GM12872 (cell line): Measurements from ENCODE around the gene DOCK3.

ENCODE experiments used
- TF ChIP-seq, protein P1 (sequence below): IDR thresholded peaks from 3 replicates; pipeline ENCODE4 v1.5.1; 2011; ENCODE audit warnings: low read depth, mild to moderate bottlenecking, low read length, moderate library complexity; ENCODE audit not compliant: insufficient read depth

The DOCK3 gene

DNA sequence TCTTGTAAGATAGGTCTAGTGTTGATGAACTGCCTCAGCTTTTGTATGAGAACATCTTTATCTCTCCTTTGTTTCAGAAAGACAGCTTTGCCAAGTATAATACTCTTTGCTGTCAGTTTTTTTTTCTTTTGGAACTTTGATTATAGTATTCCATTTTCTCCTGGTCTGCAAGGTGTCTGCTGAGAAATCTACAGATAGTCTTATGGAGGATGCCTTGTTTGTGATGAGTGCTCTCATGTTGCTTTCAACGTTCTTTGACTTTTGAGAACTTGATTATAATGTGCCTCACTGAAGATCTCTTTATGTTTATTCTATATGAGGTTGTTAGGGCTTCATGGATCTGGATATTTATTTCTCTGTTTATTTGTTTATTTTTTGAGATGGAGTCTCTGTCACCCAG lies 60.3 kb downstream of the DOCK3 start:
- TF ChIP-seq, protein P1, sequence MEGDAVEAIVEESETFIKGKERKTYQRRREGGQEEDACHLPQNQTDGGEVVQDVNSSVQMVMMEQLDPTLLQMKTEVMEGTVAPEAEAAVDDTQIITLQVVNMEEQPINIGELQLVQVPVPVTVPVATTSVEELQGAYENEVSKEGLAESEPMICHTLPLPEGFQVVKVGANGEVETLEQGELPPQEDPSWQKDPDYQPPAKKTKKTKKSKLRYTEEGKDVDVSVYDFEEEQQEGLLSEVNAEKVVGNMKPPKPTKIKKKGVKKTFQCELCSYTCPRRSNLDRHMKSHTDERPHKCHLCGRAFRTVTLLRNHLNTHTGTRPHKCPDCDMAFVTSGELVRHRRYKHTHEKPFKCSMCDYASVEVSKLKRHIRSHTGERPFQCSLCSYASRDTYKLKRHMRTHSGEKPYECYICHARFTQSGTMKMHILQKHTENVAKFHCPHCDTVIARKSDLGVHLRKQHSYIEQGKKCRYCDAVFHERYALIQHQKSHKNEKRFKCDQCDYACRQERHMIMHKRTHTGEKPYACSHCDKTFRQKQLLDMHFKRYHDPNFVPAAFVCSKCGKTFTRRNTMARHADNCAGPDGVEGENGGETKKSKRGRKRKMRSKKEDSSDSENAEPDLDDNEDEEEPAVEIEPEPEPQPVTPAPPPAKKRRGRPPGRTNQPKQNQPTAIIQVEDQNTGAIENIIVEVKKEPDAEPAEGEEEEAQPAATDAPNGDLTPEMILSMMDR, result no peak

DNA sequence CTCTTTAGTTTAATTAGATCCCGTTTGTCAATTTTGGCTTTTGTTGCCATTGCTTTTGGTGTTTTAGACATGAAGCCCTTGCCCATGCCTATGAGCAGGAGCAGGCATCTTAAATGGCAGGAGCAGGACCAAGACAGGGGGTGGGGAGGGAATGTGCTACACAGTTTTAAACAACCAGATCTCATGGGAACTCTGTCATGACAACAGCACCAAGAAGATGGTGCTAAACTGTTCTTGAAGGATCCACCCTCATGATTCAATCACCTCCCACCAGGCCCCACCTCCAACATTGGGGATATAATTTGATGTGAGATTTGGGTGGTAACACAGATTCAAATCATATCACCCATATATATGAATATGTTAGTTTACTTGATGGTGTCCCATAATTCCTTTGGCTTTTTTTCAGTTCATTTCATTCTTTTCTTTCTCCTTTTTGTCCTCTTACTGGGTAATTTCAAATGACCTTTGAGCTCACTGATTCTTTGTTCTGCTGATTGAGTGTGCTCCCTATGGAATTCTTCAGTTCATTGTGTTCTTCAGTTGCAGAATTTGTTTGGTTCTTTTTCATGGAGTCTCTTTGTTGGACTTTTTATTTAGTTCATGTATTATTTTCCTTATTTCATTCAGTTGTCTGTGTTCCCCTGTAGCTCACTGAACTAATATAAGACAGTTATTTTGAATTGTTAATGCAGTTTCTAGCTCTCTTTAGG lies 62.6 kb downstream of the DOCK3 start:
- TF ChIP-seq, protein P1, result no peak

DNA sequence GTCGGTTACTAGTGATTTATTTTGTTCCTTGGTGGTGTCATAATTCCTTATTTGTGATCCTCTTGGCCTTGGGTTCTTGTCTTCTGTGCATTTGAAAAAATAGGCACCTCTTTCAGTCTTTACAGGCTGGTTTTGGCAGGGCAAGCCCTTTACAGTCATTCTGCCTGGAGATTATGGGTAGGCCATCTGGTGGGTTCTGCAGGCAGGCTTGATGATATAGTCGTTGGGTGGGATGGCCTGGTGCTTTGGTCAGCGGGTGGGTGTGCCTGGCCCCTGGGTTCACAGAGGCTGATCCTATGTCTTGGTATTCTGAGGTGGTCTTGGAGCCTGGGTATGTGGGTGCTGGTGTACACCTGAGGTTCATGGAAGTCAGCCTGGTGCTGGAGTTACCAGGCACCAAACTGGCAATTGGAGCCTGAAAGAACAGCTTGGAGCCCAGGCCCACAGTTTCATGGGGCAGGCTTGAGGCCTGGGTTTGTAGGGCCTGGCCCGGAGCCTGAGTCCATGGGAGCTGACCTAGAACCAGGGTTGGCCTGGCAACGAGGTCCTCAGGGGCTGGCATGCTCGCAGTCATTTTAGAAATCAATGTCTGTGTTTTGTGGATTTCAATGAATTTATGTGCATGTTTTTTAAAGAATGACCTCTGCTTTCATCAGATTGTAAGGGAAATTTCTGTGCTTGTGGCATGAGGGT lies 63.3 kb downstream of the DOCK3 start:
- TF ChIP-seq, protein P1, result no peak

DNA sequence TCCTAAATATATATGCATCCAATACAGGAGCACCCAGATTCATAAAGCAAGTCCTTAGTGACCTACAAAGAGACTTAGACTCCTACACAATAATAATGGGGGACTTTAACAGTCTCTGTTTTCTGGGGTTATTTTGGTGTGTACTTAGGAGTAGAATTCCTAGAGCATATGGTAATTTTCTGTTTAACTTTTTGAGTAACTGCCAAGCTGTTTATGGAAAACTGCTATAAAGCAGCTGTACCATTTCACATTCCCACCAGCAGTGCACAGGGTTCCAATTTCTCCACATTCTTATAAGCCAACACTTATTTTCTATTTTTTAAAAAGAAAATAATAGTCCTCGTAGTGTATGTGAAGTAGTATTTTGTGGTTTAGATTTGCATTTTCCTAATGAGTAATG lies 68.9 kb downstream of the DOCK3 start:
- TF ChIP-seq, protein P1, result no peak

DNA sequence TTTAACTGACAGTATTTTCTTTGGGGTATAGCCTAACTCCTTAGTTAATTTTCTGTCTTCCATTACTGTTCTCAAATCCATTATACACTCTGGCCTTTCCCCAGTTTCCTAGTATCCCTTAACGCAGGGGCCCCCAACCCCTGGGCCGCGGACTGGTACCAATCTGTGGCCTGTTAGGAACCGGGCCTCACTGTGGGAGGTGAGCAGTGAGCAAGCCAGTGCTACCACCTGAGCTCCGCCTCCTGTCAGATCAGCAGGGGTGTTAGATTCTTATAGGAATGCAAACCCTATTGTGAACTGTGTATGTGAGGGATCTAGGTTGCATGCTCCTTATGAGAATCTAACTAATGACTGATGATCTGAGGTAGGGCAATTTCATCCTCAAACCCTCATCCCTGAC lies 75.1 kb downstream of the DOCK3 start:
- TF ChIP-seq, protein P1, result no peak

DNA sequence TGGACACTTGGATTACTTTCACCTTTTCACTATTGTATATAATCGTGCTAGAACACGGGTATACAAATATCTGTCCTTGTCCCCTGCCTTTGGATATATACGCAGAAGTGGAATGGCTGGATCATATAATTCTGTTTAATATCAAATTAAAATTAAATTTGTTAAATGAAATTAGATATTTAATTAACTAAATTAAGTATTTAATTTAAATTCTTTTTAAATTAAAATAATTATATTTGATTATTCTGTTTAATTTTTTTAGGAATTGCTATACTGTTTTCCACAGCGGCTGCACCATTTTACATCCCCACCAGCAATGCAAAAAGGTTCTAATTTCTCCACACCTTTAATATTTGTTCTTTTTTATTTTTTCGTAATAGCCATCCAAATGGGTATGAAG lies 84.3 kb downstream of the DOCK3 start:
- TF ChIP-seq, protein P1, result no peak

DNA sequence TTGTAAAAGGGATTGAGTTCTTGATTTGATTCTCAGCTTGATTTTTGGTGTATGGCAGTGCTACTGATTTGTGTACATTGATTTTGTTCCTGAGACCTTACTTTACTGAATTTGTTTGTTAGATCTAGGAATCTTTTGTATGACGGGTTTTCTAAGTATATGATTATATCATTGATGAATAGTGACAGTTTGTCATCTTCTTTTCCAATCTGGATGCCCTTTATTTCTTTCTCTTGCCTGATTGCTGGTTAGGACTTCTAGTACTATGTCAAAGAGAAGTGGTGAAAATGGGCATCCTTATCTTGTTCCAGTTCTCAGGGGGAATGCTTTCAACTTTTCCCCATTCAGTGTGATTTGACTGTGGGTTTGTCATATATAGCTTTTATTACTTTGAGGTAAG lies 103.0 kb downstream of the DOCK3 start:
- TF ChIP-seq, protein P1, result no peak
